GM23338 (cell line): Measurements from ENCODE around the gene APPBP2. TPM values are rescaled to one million over a fixed set of nuclear protein-coding genes. Genes with fewer than 3 reads are reported as not detected.

Source experiments
- ATAC-seq: fragments of 200-7000 bp; cut with Tn5 transposase; 3 replicates; pipeline ENCODE4 v1.9.1; 2020
- DNase-seq: peaks from one replicate; pipeline ENCODE4 v3.0.0-alpha.2; 2015; ENCODE audit warnings: low spot score
- H2AFZ ChIP-seq: fragments of 200-600 bp; sonication (generic); 2 replicates; pipeline ENCODE4 v1.8.0; 2016; ENCODE audit warnings: antibody characterized with exemption, mild to moderate bottlenecking, moderate library complexity
- H3F3A ChIP-seq: fragments of 200-600 bp; sonication (generic); replicated peaks from 2 replicates; pipeline ENCODE4 v1.8.0; 2017; ENCODE audit warnings: antibody characterized with exemption, mixed run types, low read depth
- H3K27ac ChIP-seq: fragments of 200-600 bp; sonication (generic); 2 replicates; pipeline ENCODE4 v1.6.1; 2016; ENCODE audit warnings: low read depth
- H3K27me3 ChIP-seq: fragments of 200-600 bp; sonication (generic); 2 replicates; pipeline ENCODE4 v1.8.0; 2016; ENCODE audit warnings: mild to moderate bottlenecking, mixed run types, moderate library complexity; ENCODE audit not compliant: insufficient read depth
- H3K36me3 ChIP-seq: fragments of 200-600 bp; sonication (generic); 2 replicates; pipeline ENCODE4 v1.8.0; 2016; ENCODE audit warnings: mild to moderate bottlenecking; ENCODE audit not compliant: insufficient read depth
- H3K4me1 ChIP-seq: fragments of 200-600 bp; sonication (generic); 2 replicates; pipeline ENCODE4 v1.8.0; 2016; ENCODE audit warnings: mild to moderate bottlenecking, moderate library complexity; ENCODE audit not compliant: insufficient read depth
- H3K4me2 ChIP-seq: fragments of 200-600 bp; sonication (generic); 2 replicates; pipeline ENCODE4 v1.7.1; 2017; ENCODE audit warnings: mixed run types
- H3K4me3 ChIP-seq: fragments of 200-600 bp; sonication (generic); 2 replicates; pipeline ENCODE4 v1.6.1; 2016; ENCODE audit warnings: mixed run types
- H3K79me2 ChIP-seq: fragments of 200-600 bp; sonication (generic); replicated peaks from 2 replicates; pipeline ENCODE4 v1.8.0; 2017; ENCODE audit warnings: mild to moderate bottlenecking; ENCODE audit not compliant: insufficient read depth
- H3K9me2 ChIP-seq: fragments of 200-600 bp; sonication (generic); 2 replicates; pipeline ENCODE4 v1.8.0; 2017; ENCODE audit not compliant: insufficient read depth
- H4K20me1 ChIP-seq: fragments of 200-600 bp; sonication (generic); replicated peaks from 2 replicates; pipeline ENCODE4 v1.8.0; 2017; ENCODE audit warnings: mild to moderate bottlenecking; ENCODE audit not compliant: insufficient read depth
- H3K27ac Mint-ChIP-seq: 2 replicates; pipeline ENCODE4 v1.8.0; 2020; ENCODE audit warnings: inconsistent platforms, mild to moderate bottlenecking, moderate library complexity, mixed read lengths
- H3K27me3 Mint-ChIP-seq: 3 replicates; pipeline ENCODE4 v1.8.0; 2022; ENCODE audit warnings: low read depth, mild to moderate bottlenecking, moderate library complexity, mixed read lengths, inconsistent platforms; ENCODE audit not compliant: insufficient read depth, poor library complexity
- H3K36me3 Mint-ChIP-seq: 3 replicates; pipeline ENCODE4 v1.8.0; 2021; ENCODE audit warnings: low read depth, mild to moderate bottlenecking, inconsistent platforms, moderate library complexity, mixed read lengths
- H3K4me1 Mint-ChIP-seq: 3 replicates; pipeline ENCODE4 v1.8.0; 2020; ENCODE audit warnings: mild to moderate bottlenecking, inconsistent platforms, mixed read lengths
- H3K4me3 Mint-ChIP-seq: 3 replicates; pipeline ENCODE4 v1.8.0; 2021; ENCODE audit warnings: moderate library complexity, mild to moderate bottlenecking, inconsistent platforms, mixed read lengths
- H3K9me3 Mint-ChIP-seq: 3 replicates; pipeline ENCODE4 v1.8.0; 2020; ENCODE audit warnings: moderate library complexity, mild to moderate bottlenecking, inconsistent platforms, mixed read lengths
- CREB1 ChIP-seq: fragments of 250-450 bp; sonication (Bioruptor Pico); IDR thresholded peaks from 2 replicates; pipeline ENCODE4 v1.5.0; 2020; ENCODE audit warnings: low read depth, mild to moderate bottlenecking, moderate library complexity
- CTCF ChIP-seq, 2 experiments: fragments of 200-600 bp in 1 of 2; sonication (generic) in 1 of 2; conservative IDR thresholded peaks; 2 replicates each; pipeline versions ENCODE4 v1.5.1 to v1.6.1; 2016 to 2017; ENCODE audit warnings: antibody characterized with exemption in 2 of 2, low read depth in 2 of 2, mild to moderate bottlenecking in 2 of 2, moderate library complexity in 1 of 2
- ETS1 ChIP-seq: IDR thresholded peaks from 2 replicates; pipeline ENCODE4 v1.6.1; 2016; ENCODE audit warnings: antibody characterized with exemption
- EZH2phosphoT487 ChIP-seq: fragments of 200-600 bp; sonication (generic); IDR thresholded peaks from one replicate; pipeline ENCODE4 v1.8.1; 2018; ENCODE audit warnings: antibody characterized with exemption; ENCODE audit not compliant: unreplicated experiment
- JUNB ChIP-seq: IDR thresholded peaks from one replicate; pipeline ENCODE4 v1.6.1; 2016; ENCODE audit warnings: antibody characterized with exemption; ENCODE audit not compliant: unreplicated experiment
- NANOG ChIP-seq: IDR thresholded peaks from 2 replicates; pipeline ENCODE4 v1.6.1; 2016; ENCODE audit warnings: antibody characterized with exemption, borderline replicate concordance
- POLR2AphosphoS5 ChIP-seq: IDR thresholded peaks from 2 replicates; pipeline ENCODE4 v1.6.1; 2016; ENCODE audit warnings: antibody characterized with exemption, low read depth
- STAT1 ChIP-seq: IDR thresholded peaks from one replicate; pipeline ENCODE4 v1.6.1; 2016; ENCODE audit warnings: antibody characterized with exemption; ENCODE audit not compliant: unreplicated experiment
- ZNF114 ChIP-seq: fragments of 250-450 bp; sonication (Bioruptor Pico); IDR thresholded peaks from 2 replicates; pipeline ENCODE4 v1.5.0; 2020; ENCODE audit warnings: mild to moderate bottlenecking, moderate library complexity
- ZNF331 ChIP-seq: fragments of 250-450 bp; sonication (Bioruptor Pico); IDR thresholded peaks from 2 replicates; pipeline ENCODE4 v1.5.0; 2020; ENCODE audit warnings: low read depth, mild to moderate bottlenecking, moderate library complexity
- ZNF462 ChIP-seq: fragments of 250-450 bp; sonication (Bioruptor Pico); IDR thresholded peaks from 2 replicates; pipeline ENCODE4 v1.5.0; 2020; ENCODE audit warnings: mild to moderate bottlenecking, moderate library complexity
- polyA plus RNA-seq: library from polyadenylated mRNA; unstranded; fragments of >200 nt; fragmentation: Nextera tagmentation; extraction: Ambion mirVana; gene quantifications from 2 replicates; pipeline ENCODE4 v1.2.1, GENCODE V29; 2016
- total RNA-seq: library from RNA; depleted of rRNA; stranded (reverse); fragments of >200 nt; shearing (Covaris generic); gene quantifications from 2 replicates; pipeline ENCODE4 v1.2.3, GENCODE V29; 2014

APPBP2 gene
- total and polyA plus RNA-seq, 2 experiments from 2014 or later: 9.3 to 15.0 TPM

- H3K4me3 ChIP-seq: no peak overlapping the region
- H3K79me2 ChIP-seq: no peaks in the 10 kb centered on the region
- H3K4me3 Mint-ChIP-seq: no peak overlapping the region
- H3K4me1 Mint-ChIP-seq: no peaks in the 10 kb centered on the region; the same call in 1 of the 3 replicates
- no peak for TF ChIP-seq EZH2phosphoT487
- TF ChIP-seq ETS1: no peak
- no peak for ATAC-seq
- no peaks in the 10 kb centered on the region for H3K4me1 ChIP-seq
- H2AFZ ChIP-seq: peak overlapping the region; percentile 29; the same call in 1 of the 2 replicates
- H3K9me3 Mint-ChIP-seq: peaks cover 3% of the 10 kb centered on the region; the same call in 1 of the 3 replicates
- peaks cover under 1% of the 10 kb centered on the region; the same call in 1 of the 3 replicates for H3K36me3 Mint-ChIP-seq
- H3F3A ChIP-seq: no peaks in the 10 kb centered on the region
- no peak overlapping the region for H3K4me2 ChIP-seq
- H3K36me3 ChIP-seq: no peaks in the 10 kb centered on the region
- no peak overlapping the region; the same call in 1 of the 2 replicates for H3K27ac ChIP-seq
- H3K27me3 Mint-ChIP-seq: no peaks in the 10 kb centered on the region
- H3K27ac Mint-ChIP-seq: no peak overlapping the region
- no peaks in the 10 kb centered on the region for H4K20me1 ChIP-seq
- DNase-seq: no peak
- H3K27me3 ChIP-seq: no peaks in the 10 kb centered on the region
- H3K9me2 ChIP-seq: no peaks in the 10 kb centered on the region
Observed at GRCh38 chr17:60403523-60403810, 122.6 kb downstream of the APPBP2 start.

- Histone ChIP-seq H3F3A (no peaks in the 10 kb centered on the region), H3K4me3 (no peak overlapping the region), H3K27ac (no peak overlapping the region), H3K27me3 (no peaks in the 10 kb centered on the region), H3K4me2 (no peak overlapping the region), H3K4me1 (no peaks in the 10 kb centered on the region), H3K9me2 (no peaks in the 10 kb centered on the region), H3K79me2 (no peaks in the 10 kb centered on the region), H4K20me1 (no peaks in the 10 kb centered on the region), H2AFZ (no peak overlapping the region), H3K36me3 (no peaks in the 10 kb centered on the region)
- DNase-seq: no peak
- Mint-ChIP-seq H3K27ac (no peak overlapping the region), H3K4me1 (no peaks in the 10 kb centered on the region; the same call in 1 of the 3 replicates), H3K9me3 (no peaks in the 10 kb centered on the region), H3K36me3 (no peaks in the 10 kb centered on the region), H3K4me3 (no peak overlapping the region), H3K27me3 (no peaks in the 10 kb centered on the region)
- ATAC-seq: no peak
- no peak for TF ChIP-seq JUNB
- no peak for TF ChIP-seq CREB1
- TF ChIP-seq POLR2AphosphoS5: no peak
- TF ChIP-seq NANOG: no peak
- TF ChIP-seq EZH2phosphoT487: no peak
- TF ChIP-seq ZNF462 (CRISPR knock-in tag): no peak
- no peak for TF ChIP-seq ETS1
- TF ChIP-seq ZNF114 (CRISPR knock-in tag): no peak
- no peak for TF ChIP-seq STAT1
- no peak for TF ChIP-seq CTCF (conservative IDR thresholded peaks at IDR 0.05; ENCODE audit: low read depth in 2 of 2)
- no peak for TF ChIP-seq ZNF331 (CRISPR knock-in tag)
Observed at GRCh38 chr17:60401819-60402218, 124.2 kb downstream of the APPBP2 start.
